Measurements from ENCODE around the gene PTPRA. TPM values are rescaled to one million over a fixed set of nuclear protein-coding genes. Genes with fewer than 3 reads are reported as not detected.

Gene PTPRA
- total and polyA plus RNA-seq, 2 of the 8 experiments (the other 6 are each of a cell fraction or from before 2014, with no cell fraction given): 47.7 to 51.3 TPM

GRCh38 chr20:3037654-3038053, 164.4 kb downstream of the PTPRA start:
- no peak overlapping the region for H2BK15ac ChIP-seq (ENCODE audit: low read length)
- H2BK20ac ChIP-seq (ENCODE audit: low read length): no peak overlapping the region
- H3K56ac ChIP-seq (replicated peaks; ENCODE audit: insufficient read length, low read depth, low read length): no peak overlapping the region
- no peak overlapping the region for H3K23ac ChIP-seq (ENCODE audit: insufficient read length)
- H4K8ac ChIP-seq (ENCODE audit: extremely low read depth, insufficient read depth, low read length): no peak overlapping the region
- 100% methylated on average over 3 of the region's 3 CpGs; no CpG with 5 or more reads in 1 of the 2 experiments for WGBS, 2 experiments (ENCODE audit: extremely low coverage in 1 of 2, insufficient coverage in 1 of 2, insufficient read length in 1 of 2, insufficient replicate concordance in 2 of 2, low coverage in 1 of 2, low lambda C conversion rate in 2 of 2, missing lambda C conversion rate in 1 of 2)
- ChIA-PET POLR2A (ENCODE audit: partially characterized antibody) (no interaction called here), CTCF (ENCODE audit: partially characterized antibody) (interaction anchor here (1.9 kb wide), 1 partner anchor 16 kb away, joined by 6 read pairs; no protein-coding TSS in a partner anchor)
- no peak overlapping the region for H2AK5ac ChIP-seq (ENCODE audit: low read depth, low read length)
- no peak overlapping the region for H2BK5ac ChIP-seq (ENCODE audit: low read depth, low read length)
- H3K4me3 ChIP-seq (ENCODE audit: extremely low read depth in 1 of 4, insufficient read depth in 2 of 4, low read depth in 3 of 4, low read length in 4 of 4): no peak overlapping the region
- H3K4me1 ChIP-seq (replicated peaks in 1 of 4; ENCODE audit: control insufficient read depth in 3 of 4, insufficient read depth in 4 of 4, low read length in 3 of 4): peaks cover 0 to 9% (median 4%) of the 10 kb centered on the region in 4 experiments; a peak in 5 of 7 replicates
- H3K79me1 ChIP-seq (ENCODE audit: low read depth, low read length): no peaks in the 10 kb centered on the region
- no peak overlapping the region for H2AFZ ChIP-seq (ENCODE audit: low read length)
- H4K91ac ChIP-seq (replicated peaks; ENCODE audit: insufficient read length, low read length): no peak overlapping the region
- FAIRE-seq (no peak), DNase-seq (ENCODE audit: low read depth in 1 of 2, low spot score in 2 of 2) (no peak)
- no peak overlapping the region for H3K4me2 ChIP-seq (ENCODE audit: insufficient read depth in 1 of 2, low read depth in 2 of 2, low read length in 2 of 2)
- H3K79me2 ChIP-seq (ENCODE audit: control insufficient read depth in 1 of 2, insufficient read depth in 2 of 2, low read length in 2 of 2): no peaks in the 10 kb centered on the region
- no peaks in the 10 kb centered on the region for H3K23me2 ChIP-seq (ENCODE audit: low read depth, low read length)
- no peak overlapping the region for H3K27ac ChIP-seq (ENCODE audit: low read depth, low read length)
- H3K27me3 ChIP-seq (replicated peaks in 1 of 4; ENCODE audit: control insufficient read depth in 3 of 4, extremely low read depth in 1 of 4, insufficient read depth in 3 of 4, low read length in 3 of 4): no peaks in the 10 kb centered on the region
- no peak overlapping the region for H2BK12ac ChIP-seq (ENCODE audit: low read depth, low read length)
- H4K5ac ChIP-seq (ENCODE audit: insufficient read length, low read depth, low read length): no peak overlapping the region
- H3K9ac ChIP-seq (replicated peaks in 1 of 4; ENCODE audit: extremely low read depth in 1 of 4, low read depth in 3 of 4, low read length in 3 of 4): no peak overlapping the region
- H3K4ac ChIP-seq (replicated peaks; ENCODE audit: insufficient read length, low read depth, low read length): no peak overlapping the region
- H3K9me3 ChIP-seq (ENCODE audit: insufficient read depth in 2 of 2, low read depth in 1 of 2, low read length in 1 of 2): no peaks in the 10 kb centered on the region
- H2BK120ac ChIP-seq (replicated peaks; ENCODE audit: low read depth, low read length): no peak overlapping the region
- peaks cover 24 to 45% (median 33%) of the 10 kb centered on the region in 4 experiments for H3K36me3 ChIP-seq (ENCODE audit: control insufficient read depth in 2 of 4, insufficient read depth in 4 of 4, low read length in 3 of 4)
- H3K14ac ChIP-seq (ENCODE audit: insufficient read length): no peak overlapping the region
- H3K18ac ChIP-seq (ENCODE audit: extremely low read depth, low read length): no peak overlapping the region
- H4K20me1 ChIP-seq (replicated peaks in 1 of 2; ENCODE audit: control insufficient read depth in 1 of 2, insufficient read depth in 2 of 2, low read length in 2 of 2): peaks cover 2 to 4% of the 10 kb centered on the region in 2 experiments
- no peak for TF ChIP-seq BRCA1 (IDR thresholded peaks at IDR 0.05; ENCODE audit: low read depth, low read length)
- no peak for TF ChIP-seq MAFK (IDR thresholded peaks at IDR 0.05; ENCODE audit: low read depth, low read length)
- no peak for TF ChIP-seq TCF12 (IDR thresholded peaks at IDR 0.05; ENCODE audit: low read depth, low read length)
- no peak for TF ChIP-seq E2F6 (IDR thresholded peaks at IDR 0.05)
